ENCODE data around the gene IFITM10.
"Not testable (repeated sequence)": the region's sequence is repeated elsewhere in the genome, so short reads cannot be mapped to it uniquely, and the experiment has no call there.

IFITM10 gene

GRCh38 chr11:1771273-1771672, 20.9 kb upstream of the IFITM10 start:
- no peak for TF ChIP-seq ZFP30 (CRISPR knock-in tag; IDR thresholded peaks at IDR 0.05)
- TF ChIP-seq OSR1 (CRISPR knock-in tag; IDR thresholded peaks at IDR 0.05), result no peak
- no peak for TF ChIP-seq CSDC2 (CRISPR knock-in tag; IDR thresholded peaks at IDR 0.05)
- no peak for TF ChIP-seq ZFP3 (CRISPR knock-in tag; IDR thresholded peaks at IDR 0.05)
- TF ChIP-seq ZNF70 (CRISPR knock-in tag; IDR thresholded peaks at IDR 0.05), result no peak
- no peak for TF ChIP-seq ESRRG (CRISPR knock-in tag; IDR thresholded peaks at IDR 0.05)
- no peak for TF ChIP-seq POU6F1 (CRISPR knock-in tag; IDR thresholded peaks at IDR 0.05; ENCODE audit: borderline replicate concordance, low read depth)
- TF ChIP-seq ZNF8 (CRISPR knock-in tag; IDR thresholded peaks at IDR 0.05), result no peak
- no peak for TF ChIP-seq ZNF565 (CRISPR knock-in tag; conservative IDR thresholded peaks at IDR 0.05; ENCODE audit: low read depth)
- no peak for TF ChIP-seq PPARA (CRISPR knock-in tag; IDR thresholded peaks at IDR 0.05; ENCODE audit: borderline replicate concordance)
- no peak for ATAC-seq

- TF ChIP-seq ZNF8 (CRISPR knock-in tag; IDR thresholded peaks at IDR 0.05) (no peak), ZFP30 (CRISPR knock-in tag; IDR thresholded peaks at IDR 0.05) (no peak), TSHZ2 (CRISPR knock-in tag; IDR thresholded peaks at IDR 0.05) (no peak), ISL1 (CRISPR knock-in tag; IDR thresholded peaks at IDR 0.05) (no peak), ZC3H10 (CRISPR knock-in tag; IDR thresholded peaks at IDR 0.05) (no peak), ESRRG (CRISPR knock-in tag; IDR thresholded peaks at IDR 0.05) (no peak), PATZ1 (CRISPR knock-in tag; IDR thresholded peaks at IDR 0.05; ENCODE audit: borderline replicate concordance) (no peak), ARNTL (CRISPR knock-in tag; IDR thresholded peaks at IDR 0.05; ENCODE audit: borderline replicate concordance, low read depth) (no peak), SNAI2 (CRISPR knock-in tag; IDR thresholded peaks at IDR 0.05) (no peak), TCF4 (CRISPR knock-in tag; IDR thresholded peaks at IDR 0.05; ENCODE audit: borderline replicate concordance) (no peak)
- no peak for ATAC-seq
These were observed 20.1 kb upstream of the IFITM10 start for GRCh38 chr11:1770528-1770927.

- TF ChIP-seq CSRNP3 (CRISPR knock-in tag; IDR thresholded peaks at IDR 0.05), result no peak
- TF ChIP-seq ZFP30 (CRISPR knock-in tag; IDR thresholded peaks at IDR 0.05), result no peak
- TF ChIP-seq PPARA (CRISPR knock-in tag; IDR thresholded peaks at IDR 0.05; ENCODE audit: borderline replicate concordance), result no peak
- TF ChIP-seq ZFP3 (CRISPR knock-in tag; IDR thresholded peaks at IDR 0.05), result no peak
- no peak for TF ChIP-seq ZNF8 (CRISPR knock-in tag; IDR thresholded peaks at IDR 0.05)
- TF ChIP-seq BACH2 (CRISPR knock-in tag; IDR thresholded peaks at IDR 0.05; ENCODE audit: borderline replicate concordance), result no peak
- no peak for TF ChIP-seq ZNF70 (CRISPR knock-in tag; IDR thresholded peaks at IDR 0.05)
- no peak for TF ChIP-seq TOX (CRISPR knock-in tag; IDR thresholded peaks at IDR 0.05; ENCODE audit: borderline replicate concordance)
- no peak for TF ChIP-seq CREB5 (CRISPR knock-in tag; IDR thresholded peaks at IDR 0.05; ENCODE audit: low read depth)
- no peak for TF ChIP-seq PATZ1 (CRISPR knock-in tag; IDR thresholded peaks at IDR 0.05; ENCODE audit: borderline replicate concordance)
- no peak for TF ChIP-seq ZC3H10 (CRISPR knock-in tag; IDR thresholded peaks at IDR 0.05)
- no peak for TF ChIP-seq TSHZ2 (CRISPR knock-in tag; IDR thresholded peaks at IDR 0.05)
- TF ChIP-seq SNAI2 (CRISPR knock-in tag; IDR thresholded peaks at IDR 0.05), result no peak
- TF ChIP-seq ZNF565 (CRISPR knock-in tag; conservative IDR thresholded peaks at IDR 0.05; ENCODE audit: low read depth), result no peak
- TF ChIP-seq ESRRG (CRISPR knock-in tag; IDR thresholded peaks at IDR 0.05), result no peak
- TF ChIP-seq GLIS3 (CRISPR knock-in tag; IDR thresholded peaks at IDR 0.05), result no peak
- TF ChIP-seq ISL1 (CRISPR knock-in tag; IDR thresholded peaks at IDR 0.05), result no peak
- ATAC-seq, result no peak
These were observed 19.7 kb upstream of the IFITM10 start for GRCh38 chr11:1770061-1770460.

- not testable (repeated sequence) for ATAC-seq
These were observed 19.0 kb upstream of the IFITM10 start for GRCh38 chr11:1769304-1769936.
